ENCODE measurements around the gene FGFR2. TPM values are rescaled to one million over a fixed set of nuclear protein-coding genes. Genes with fewer than 3 reads are reported as not detected.

Gene FGFR2
- total RNA-seq (2022; extraction: Qiagen RNA extraction): 0.28 to 0.60 TPM (median 0.43 TPM) in 5 replicates

DNA sequence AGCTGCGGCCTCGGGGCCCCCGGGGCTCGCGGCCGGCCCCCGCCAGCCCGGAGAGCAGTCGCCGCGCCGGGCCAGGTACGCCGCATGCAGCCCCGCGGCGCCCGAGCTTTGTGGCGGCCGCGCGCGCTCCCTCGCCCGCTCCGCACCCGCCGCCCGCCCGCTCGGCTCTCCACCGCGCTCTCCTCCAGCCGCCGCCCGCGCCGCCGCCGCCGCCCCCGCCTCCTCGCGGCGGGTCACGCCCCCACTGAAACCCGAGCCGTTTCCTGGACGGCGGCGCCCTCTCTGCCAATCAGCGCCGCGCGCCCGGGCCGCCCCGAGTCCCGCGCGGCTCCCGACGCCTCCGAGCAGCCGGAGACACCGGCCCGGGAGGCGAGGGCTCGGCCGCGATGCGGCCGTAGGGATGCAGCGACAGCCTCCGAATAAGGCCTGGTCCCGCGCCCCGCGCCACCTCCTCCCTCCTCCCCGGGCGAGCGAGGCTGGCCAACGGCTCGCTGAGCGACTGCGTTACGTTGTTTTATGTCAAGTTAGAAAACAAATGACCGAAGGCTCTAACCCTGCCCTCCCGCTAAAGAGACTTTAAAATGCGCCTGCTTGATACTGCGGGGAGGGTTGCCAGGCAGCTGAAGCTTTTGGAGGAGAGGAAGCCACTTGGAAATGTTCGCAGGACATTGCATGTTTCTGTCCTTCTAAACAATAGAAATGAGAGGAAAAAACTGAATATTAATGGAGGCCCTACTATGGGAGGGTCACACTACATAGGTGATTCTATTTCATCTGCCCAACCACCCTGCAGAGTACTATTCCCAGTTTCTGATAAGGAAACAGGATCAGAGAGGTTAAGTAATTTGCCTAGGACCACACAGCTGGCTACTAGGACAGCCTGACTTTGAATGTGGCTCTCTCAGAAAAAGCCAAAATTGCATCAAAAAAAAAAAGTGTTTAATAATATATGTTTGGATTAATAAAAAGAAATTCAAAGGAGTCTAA, at the start of gene FGFR2:
Gene FGFR2, minus strand, starts transcription at position 182 of the 987 bp plus-strand sequence. CDS start 4,627 bp downstream, outside the sequence.

Measured in A549 treated with Hydrocortisone at 1 μM for 4 hours (cell line).